GOT3 (cell line): ENCODE data around the gene KRTCAP2.
"Not testable (repeated sequence)": the region's sequence is repeated elsewhere in the genome, so short reads cannot be mapped to it uniquely, and the experiment has no call there.

Experiments
- DNase-seq: peaks from one replicate; lab custom pipeline; 2025; ENCODE audit warnings: mixed read lengths; lab: John Stamatoyannopoulos, UW

The KRTCAP2 gene

DNA sequence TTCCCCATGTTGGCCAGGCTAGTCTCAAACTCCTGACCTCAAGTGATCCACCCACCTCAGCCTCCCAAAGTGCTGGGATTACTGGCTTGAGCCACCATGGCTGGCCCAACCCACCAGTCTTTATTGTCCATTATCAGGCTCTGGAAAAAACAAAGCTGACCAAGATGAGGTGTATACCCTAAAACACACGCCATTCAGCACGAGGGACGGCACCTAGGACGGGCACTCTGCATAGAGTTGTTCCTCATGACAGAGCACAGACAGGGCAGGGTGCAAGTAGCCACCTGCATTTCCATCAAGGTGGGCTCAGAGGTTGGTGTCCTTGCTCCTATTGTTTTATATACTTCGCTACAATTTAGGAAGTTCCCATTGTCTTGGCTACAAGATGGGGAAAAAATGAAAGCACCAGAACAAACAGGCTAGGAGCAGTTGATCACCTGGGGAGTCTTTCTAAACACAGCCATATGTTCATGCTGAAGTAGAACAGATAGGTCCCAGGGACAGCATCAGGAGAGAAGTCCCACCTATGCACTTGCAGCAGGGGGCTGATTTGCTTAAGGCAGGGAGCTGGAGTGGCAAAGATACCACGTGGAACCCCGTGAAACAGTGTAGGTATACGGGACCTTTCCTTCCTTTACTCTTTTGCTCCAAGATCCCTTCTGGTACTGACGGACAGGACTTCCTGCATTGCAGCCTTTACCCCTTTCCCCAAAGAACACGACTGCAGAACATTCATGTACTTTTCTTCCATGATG lies 4.5 kb downstream of the KRTCAP2 start:
- DNase-seq = no peak

DNA sequence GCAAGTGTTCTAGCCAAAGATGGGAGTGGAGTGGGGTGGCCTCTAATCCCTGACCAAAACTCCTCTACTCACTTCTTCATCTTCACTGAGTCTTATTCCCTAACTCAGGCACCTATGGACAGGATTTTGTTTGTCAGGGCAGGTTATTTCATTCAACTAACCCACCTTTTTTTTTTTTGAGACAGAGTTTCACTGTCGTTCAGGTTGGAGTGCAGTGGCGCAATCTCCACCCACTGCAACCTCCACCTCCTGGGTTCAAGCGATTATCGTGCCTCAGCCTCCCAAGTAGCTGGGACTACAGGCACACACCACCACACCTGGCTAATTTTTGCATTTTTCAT lies 5.0 kb downstream of the KRTCAP2 start:
- DNase-seq = not testable (repeated sequence)

GRCh38 chr1:155167166-155168104 lies 5.7 kb downstream of the KRTCAP2 start:
- peak; percentile 40 for DNase-seq

GRCh38 chr1:155166471-155167165 lies 6.5 kb downstream of the KRTCAP2 start:
- DNase-seq = no peak

DNA sequence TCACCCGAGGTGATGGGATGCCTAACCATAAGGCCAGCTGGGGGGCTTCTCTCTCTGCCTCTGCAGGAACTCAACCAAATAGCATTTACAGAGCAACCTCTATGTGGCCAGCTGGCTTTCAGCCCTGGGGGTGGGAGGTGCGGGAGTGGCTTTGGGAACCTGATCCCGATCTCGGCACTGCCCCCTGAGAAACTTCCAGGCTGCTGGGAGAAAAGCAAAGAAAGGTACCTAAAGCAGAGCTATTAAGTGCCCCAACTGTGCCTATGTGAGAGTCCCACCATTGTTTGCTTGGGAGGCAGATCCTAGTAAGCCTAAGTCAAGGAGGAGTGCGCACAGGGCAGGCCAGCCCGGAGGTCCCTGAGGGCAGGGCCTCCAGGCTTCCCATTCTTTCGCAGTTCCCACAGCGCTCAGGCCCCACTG lies 7.0 kb downstream of the KRTCAP2 start:
- DNase-seq = no peak

DNA sequence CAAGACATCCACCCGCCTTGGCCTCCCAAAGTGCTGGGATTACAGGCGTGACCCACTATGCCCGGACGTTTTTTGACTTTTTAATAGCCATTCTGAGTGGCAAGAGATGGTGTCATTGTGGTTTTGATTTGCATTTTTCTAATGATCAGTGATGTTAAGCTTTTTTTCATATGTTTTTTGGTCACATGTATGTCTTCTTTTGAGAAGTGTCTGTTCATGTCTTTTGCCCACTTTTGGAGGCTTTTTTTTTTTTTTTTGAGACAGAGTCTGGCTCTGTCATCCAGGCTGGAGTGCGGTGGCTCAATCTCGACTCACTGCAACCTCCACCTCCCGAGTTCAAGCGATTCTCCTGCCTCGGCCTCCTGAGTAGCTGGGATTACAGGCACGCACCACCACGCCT lies 8.5 kb downstream of the KRTCAP2 start:
- not testable (repeated sequence) for DNase-seq

- not testable (repeated sequence) for DNase-seq
Observed at GRCh38 chr1:155163785-155164184, 9.3 kb downstream of the KRTCAP2 start.

DNA sequence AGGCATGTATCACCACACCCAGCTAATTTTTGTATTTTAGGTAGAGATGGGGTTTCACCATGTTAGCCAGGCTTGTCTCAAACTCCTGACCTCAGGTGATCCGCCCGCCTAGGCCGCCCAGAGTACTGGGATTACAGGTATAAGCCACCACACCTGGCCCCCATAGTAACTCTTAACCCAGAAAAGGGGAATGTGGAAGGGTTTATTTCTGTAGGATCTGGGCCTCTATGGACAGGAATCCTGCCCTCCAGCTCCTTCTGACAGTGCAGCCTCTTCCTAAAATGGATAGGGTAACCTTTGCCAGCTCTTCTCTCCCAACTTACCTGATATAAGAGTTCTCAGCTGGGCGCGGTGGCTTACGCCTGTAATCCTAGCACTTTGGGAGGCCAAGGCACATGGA lies 10.5 kb downstream of the KRTCAP2 start:
- DNase-seq = not testable (repeated sequence)

DNA sequence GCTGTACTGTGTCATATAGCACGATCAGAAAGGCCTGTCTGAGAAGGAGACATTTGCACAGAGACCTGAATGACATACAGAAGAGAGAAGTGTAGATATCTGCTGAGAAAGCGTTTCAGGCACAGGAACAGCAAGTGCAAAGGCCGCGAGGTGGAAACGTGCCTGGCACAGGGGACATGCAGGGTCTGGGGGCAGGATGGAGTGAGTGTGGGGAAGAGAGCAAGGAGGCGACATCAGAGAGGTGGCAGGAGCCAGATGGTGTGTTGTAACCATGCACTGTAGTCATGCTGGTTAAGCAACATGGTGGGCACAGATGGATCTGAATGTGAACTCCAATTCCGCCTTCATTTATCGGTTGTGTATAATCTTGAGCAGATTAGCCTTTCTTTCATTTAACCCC lies 13.0 kb downstream of the KRTCAP2 start:
- no peak for DNase-seq

DNA sequence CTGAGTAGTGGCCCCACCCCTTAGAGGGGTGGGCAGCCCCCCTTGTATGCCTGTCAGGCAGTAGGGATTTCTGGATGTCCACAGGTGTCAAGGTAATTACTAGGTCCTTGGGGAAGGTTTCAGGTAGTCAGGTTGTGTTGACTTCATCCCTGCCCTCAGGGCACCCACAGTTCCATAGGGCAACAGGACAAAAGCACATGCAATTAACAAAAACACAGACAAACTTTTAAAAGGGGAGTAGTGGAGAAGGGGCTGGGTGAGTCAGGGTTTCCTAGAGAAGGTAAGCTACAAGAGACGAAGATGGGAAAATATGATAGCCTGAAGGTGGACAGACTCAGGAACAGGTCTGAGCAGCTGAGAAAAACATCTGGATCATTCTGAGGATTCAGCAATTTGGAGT lies 14.1 kb downstream of the KRTCAP2 start:
- no peak for DNase-seq

GRCh38 chr1:155155996-155156643 lies 17.0 kb downstream of the KRTCAP2 start:
- DNase-seq = not testable (repeated sequence)

- DNase-seq = no peak
Observed at GRCh38 chr1:155145491-155145890, 27.6 kb downstream of the KRTCAP2 start.

- DNase-seq = no peak
Observed at GRCh38 chr1:155141749-155142148, 31.4 kb downstream of the KRTCAP2 start.

DNA sequence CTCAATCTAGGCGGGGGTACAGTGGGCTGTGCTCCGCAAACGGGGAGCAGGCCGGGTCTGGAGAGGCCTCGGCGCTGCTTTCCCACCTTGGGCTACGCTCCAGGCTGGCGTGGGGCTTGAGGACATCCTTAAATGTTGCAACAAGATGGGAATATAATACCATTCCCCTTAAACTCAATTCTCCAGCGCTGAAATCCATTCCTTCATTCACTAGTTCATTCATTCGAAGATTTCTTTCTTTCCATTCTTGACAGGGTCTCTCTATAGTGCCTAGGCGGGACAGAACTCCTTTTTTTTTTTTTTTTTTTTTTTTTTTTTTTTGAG lies 32.5 kb downstream of the KRTCAP2 start:
- no peak for DNase-seq

- peak; percentile 54 for DNase-seq
Observed at GRCh38 chr1:155139895-155140629, 33.0 kb downstream of the KRTCAP2 start, which contains the start of gene DPM3. Gene DPM3, minus strand, starts transcription at chr1:155140531. Its CDS starts 291 bp downstream, at chr1:155140240.

- DNase-seq = no peak
Observed at GRCh38 chr1:155137154-155137949, 35.8 kb downstream of the KRTCAP2 start.

GRCh38 chr1:155136748-155137147 lies 36.4 kb downstream of the KRTCAP2 start:
- DNase-seq = no peak

- peak; percentile 88 for DNase-seq
Observed at GRCh38 chr1:155135415-155136028, 37.6 kb downstream of the KRTCAP2 start, which contains the start of gene SLC50A1. Gene SLC50A1, plus strand, starts transcription at chr1:155135852. Its CDS starts 60 bp downstream, at chr1:155135912.

DNA sequence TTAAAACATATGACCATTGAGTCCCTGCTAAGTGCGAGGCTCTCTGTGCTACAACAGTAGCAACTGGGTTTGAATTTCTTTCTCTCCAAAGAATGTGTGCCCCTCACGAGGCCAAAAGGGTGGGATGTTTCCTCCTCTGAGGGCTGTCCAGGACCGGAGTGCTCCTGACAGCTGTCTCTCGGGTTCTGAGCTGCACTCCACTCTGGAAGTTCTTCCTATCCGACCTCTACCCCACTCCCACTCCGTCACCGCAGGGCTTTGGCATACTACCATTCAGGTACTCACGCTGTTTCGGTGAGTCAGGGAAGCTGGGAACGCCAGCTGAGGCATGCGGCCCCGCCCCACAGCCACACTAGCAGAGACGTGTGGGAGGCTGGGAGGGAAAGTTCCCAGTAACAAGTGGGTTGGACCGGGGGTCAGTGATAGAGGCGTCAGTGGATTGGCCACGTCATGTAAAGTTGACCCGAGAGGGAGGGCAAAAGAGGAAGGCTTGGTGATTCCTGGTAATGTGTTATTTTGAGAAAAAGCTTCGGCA lies 38.2 kb downstream of the KRTCAP2 start:
- DNase-seq = peak; percentile 46

GRCh38 chr1:155134322-155134721 lies 38.8 kb downstream of the KRTCAP2 start:
- no peak for DNase-seq
